Measurements from ENCODE around the gene GRPEL2. TPM values are rescaled to one million over a fixed set of nuclear protein-coding genes. Genes with fewer than 3 reads are reported as not detected.
"Not testable (repeated sequence)": the region's sequence is repeated elsewhere in the genome, so short reads cannot be mapped to it uniquely, and the experiment has no call there.

Gene GRPEL2
- total RNA-seq, 1 donor = 4.0 TPM

GRCh38 chr5:149391076-149391475 is 45.8 kb downstream of the GRPEL2 start:
- not testable (repeated sequence) for DNase-seq (ENCODE audit: low read depth in 2 of 3, low spot score in 2 of 3)

GRCh38 chr5:149391524-149391923 is 46.2 kb downstream of the GRPEL2 start:
- DNase-seq (ENCODE audit: low read depth in 2 of 3, low spot score in 2 of 3) = no peak

- DNase-seq (ENCODE audit: low read depth in 2 of 3, low spot score in 2 of 3) = no peak
Observed at GRCh38 chr5:149392718-149393117, 47.4 kb downstream of the GRPEL2 start.

- not testable (repeated sequence) for DNase-seq (ENCODE audit: low read depth in 2 of 3, low spot score in 2 of 3)
Observed at GRCh38 chr5:149394996-149395395, 49.7 kb downstream of the GRPEL2 start.

- no peak for DNase-seq (ENCODE audit: low read depth in 2 of 3, low spot score in 2 of 3)
Observed at GRCh38 chr5:149397530-149397929, 52.2 kb downstream of the GRPEL2 start.

- not testable (repeated sequence) for DNase-seq (ENCODE audit: low read depth in 2 of 3, low spot score in 2 of 3)
Observed at GRCh38 chr5:149398747-149399266, 53.5 kb downstream of the GRPEL2 start.

- no peak for DNase-seq (ENCODE audit: low read depth in 2 of 3, low spot score in 2 of 3)
Observed at GRCh38 chr5:149399775-149400174, 54.5 kb downstream of the GRPEL2 start.

- no peak for DNase-seq (ENCODE audit: low read depth in 2 of 3, low spot score in 2 of 3)
Observed at GRCh38 chr5:149400304-149400703, 55.0 kb downstream of the GRPEL2 start.

GRCh38 chr5:149401051-149401450 is 55.8 kb downstream of the GRPEL2 start:
- DNase-seq (ENCODE audit: low read depth in 2 of 3, low spot score in 2 of 3) = no peak

GRCh38 chr5:149402291-149402690 is 57.0 kb downstream of the GRPEL2 start:
- no peak for DNase-seq (ENCODE audit: low read depth in 2 of 3, low spot score in 2 of 3)

Other genes with a start within 250 kb of the GRPEL2 start
- 0.27 TPM for gene ABLIM3, start 204.0 kb upstream of the GRPEL2 start, total RNA-seq
- gene AFAP1L1, start 73.6 kb upstream of the GRPEL2 start, total RNA-seq = 1.9 TPM
- 31.2 TPM for gene PCYOX1L, start 12.5 kb downstream of the GRPEL2 start, total RNA-seq
- not detected for gene IL17B, start 33.8 kb downstream of the GRPEL2 start, total RNA-seq
- 116 TPM for gene CSNK1A1, start 205.9 kb downstream of the GRPEL2 start, total RNA-seq
- gene ARHGEF37, start 236.0 kb downstream of the GRPEL2 start, total RNA-seq = 0.27 TPM

All from hematopoietic multipotent progenitor cell (in vitro differentiated cells).